ENCODE results near the gene EXOSC5.

EXOSC5 gene

DNA sequence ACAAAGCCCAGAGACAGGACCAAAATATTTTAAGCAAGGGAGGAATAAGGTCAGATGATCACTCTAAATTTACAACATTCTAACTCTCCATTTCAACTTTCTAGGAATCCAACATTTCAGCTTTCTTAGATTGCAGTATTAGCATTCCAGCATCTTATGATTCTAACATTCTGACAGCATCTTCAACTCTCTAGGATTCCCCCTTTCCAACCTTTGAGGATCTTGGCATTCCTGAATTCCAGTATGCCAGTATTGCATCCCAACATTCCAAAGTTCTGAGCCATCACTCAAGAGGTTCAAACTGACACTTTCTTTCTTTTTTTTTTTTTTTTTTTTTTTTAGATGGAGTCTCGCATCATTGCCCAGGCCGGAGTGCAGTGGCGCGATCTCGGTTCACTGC lies 57.2 kb downstream of the EXOSC5 start:
- DNase-seq, result no peak
